GM12872 (cell line): ENCODE results near the gene TRPM8.

Source experiments
- CTCF ChIP-seq: IDR thresholded peaks from 3 replicates; pipeline ENCODE4 v1.5.1; 2011; ENCODE audit warnings: low read depth, mild to moderate bottlenecking, low read length, moderate library complexity; ENCODE audit not compliant: insufficient read depth

TRPM8 gene

GRCh38 chr2:233967164-233967563 lies 50.0 kb downstream of the TRPM8 start:
- no peak for TF ChIP-seq CTCF

- no peak for TF ChIP-seq CTCF
These were observed 51.4 kb downstream of the TRPM8 start for GRCh38 chr2:233968556-233968955.

- no peak for TF ChIP-seq CTCF
These were observed 55.9 kb downstream of the TRPM8 start for GRCh38 chr2:233972941-233973575.

- no peak for TF ChIP-seq CTCF
These were observed 56.6 kb downstream of the TRPM8 start for GRCh38 chr2:233973786-233974185.

GRCh38 chr2:233974530-233975071 lies 57.4 kb downstream of the TRPM8 start:
- no peak for TF ChIP-seq CTCF

- TF ChIP-seq CTCF: no peak
These were observed 58.9 kb downstream of the TRPM8 start for GRCh38 chr2:233976087-233976486.

GRCh38 chr2:233976690-233977294 lies 59.6 kb downstream of the TRPM8 start:
- 0 out of 3 replicates have a peak, but pooled peaks have one; percentile 22 for TF ChIP-seq CTCF
